Keratinocyte (primary cell): ENCODE data around the gene TPCN2. TPM values are rescaled to one million over a fixed set of nuclear protein-coding genes. Genes with fewer than 3 reads are reported as not detected.

Source experiments
- DNase-seq: peaks from one replicate; pipeline ENCODE4 v3.0.0-alpha.2; 2011; ENCODE audit warnings: low read depth, missing footprints, low spot score
- FAIRE-seq: peaks from 2 replicates; lab custom pipeline; 2011; peaks lifted over from hg19 to GRCh38; lab: Jason Lieb, UNC
- H2AFZ ChIP-seq: 2 replicates; pipeline ENCODE4 v1.6.0; 2012; ENCODE audit warnings: low read length, control low read depth, inconsistent platforms; ENCODE audit not compliant: control insufficient read depth
- H3K27ac ChIP-seq: 2 replicates; pipeline ENCODE4 v1.5.1; 2011; ENCODE audit warnings: low read length; ENCODE audit not compliant: control insufficient read depth, insufficient read depth
- H3K27me3 ChIP-seq: 3 replicates; pipeline ENCODE4 v1.6.0; 2011; ENCODE audit warnings: low read length; ENCODE audit not compliant: control insufficient read depth, insufficient read depth; ENCODE audit errors: extremely low read depth
- H3K36me3 ChIP-seq, 2 experiments: 2 replicates in 1 of 2; 3 replicates in 1 of 2; pipeline ENCODE4 v1.5.1; 2011; ENCODE audit warnings: low read length in 2 of 2, mild to moderate bottlenecking in 1 of 2; ENCODE audit not compliant: control insufficient read depth in 2 of 2, insufficient read depth in 2 of 2; ENCODE audit errors: extremely low read depth in 1 of 2
- H3K4me1 ChIP-seq: 3 replicates; pipeline ENCODE4 v1.5.1; 2011; ENCODE audit warnings: low read length; ENCODE audit not compliant: control insufficient read depth, insufficient read depth; ENCODE audit errors: extremely low read depth
- H3K4me2 ChIP-seq: 3 replicates; pipeline ENCODE4 v1.6.0; 2011; ENCODE audit warnings: low read depth, low read length; ENCODE audit not compliant: control insufficient read depth, insufficient read depth; ENCODE audit errors: extremely low read depth
- H3K4me3 ChIP-seq, 3 experiments: fragments of 200-600 bp in 1 of 3; sonication (generic) in 1 of 3; 2 replicates in 2 of 3; 3 replicates in 1 of 3; pipeline ENCODE4 v1.5.1; 2011 to 2016; ENCODE audit warnings: low read length in 3 of 3, mild to moderate bottlenecking in 3 of 3, control low read depth in 2 of 3, inconsistent platforms in 1 of 3, low read depth in 1 of 3, mixed read lengths in 1 of 3, mixed run types in 1 of 3, moderate library complexity in 1 of 3; ENCODE audit not compliant: control insufficient read depth in 2 of 3, insufficient read depth in 2 of 3; ENCODE audit errors: extremely low read depth in 1 of 3
- H3K79me2 ChIP-seq: 2 replicates; pipeline ENCODE4 v1.6.0; 2012; ENCODE audit warnings: low read length; ENCODE audit not compliant: control insufficient read depth, insufficient read depth
- H3K9ac ChIP-seq: 3 replicates; pipeline ENCODE4 v1.6.0; 2011; ENCODE audit warnings: low read length; ENCODE audit not compliant: control insufficient read depth, insufficient read depth; ENCODE audit errors: extremely low read depth
- H3K9me1 ChIP-seq: 3 replicates; pipeline ENCODE4 v1.6.0; 2011; ENCODE audit warnings: low read length; ENCODE audit not compliant: control insufficient read depth, insufficient read depth; ENCODE audit errors: extremely low read depth
- H3K9me3 ChIP-seq: 2 replicates; pipeline ENCODE4 v1.5.1; 2012; ENCODE audit warnings: low read depth, low read length; ENCODE audit not compliant: control insufficient read depth
- H4K20me1 ChIP-seq: 3 replicates; pipeline ENCODE4 v1.6.0; 2011; ENCODE audit warnings: low read length; ENCODE audit not compliant: control insufficient read depth, insufficient read depth; ENCODE audit errors: extremely low read depth
- CTCF ChIP-seq, 3 experiments: IDR thresholded peaks in 1 of 3; conservative IDR thresholded peaks in 1 of 3; optimal IDR thresholded peaks in 1 of 3; 2 replicates in 2 of 3; 3 replicates in 1 of 3; pipeline versions ENCODE3 to v1.5.1; 2011; ENCODE audit warnings: low read length in 3 of 3, mild to moderate bottlenecking in 3 of 3, moderate library complexity in 2 of 3, control low read depth in 1 of 3, inconsistent platforms in 1 of 3; ENCODE audit not compliant: insufficient read depth in 2 of 3; ENCODE audit errors: extremely low read depth in 1 of 3
- EZH2 ChIP-seq: IDR thresholded peaks from one replicate; pipeline ENCODE4 v1.6.1; 2012; ENCODE audit warnings: inconsistent platforms, mild to moderate bottlenecking, low read length, moderate library complexity
- dilution Hi-C: fragments of 300-500 bp; cut with MboI; formaldehyde crosslinking; loops from one replicate; pipeline ENCODE4 v1.7.0; 2020; ENCODE audit warnings: low sequenced_read_pairs; ENCODE audit not compliant: extremely low pct_ligation_motif_present
- polyA plus RNA-seq, 5 experiments: library from polyadenylated mRNA; depleted of rRNA in 3 of 5; stranded (reverse) in 3 of 5; stranded (forward) in 1 of 5; unstranded in 1 of 5; fragments of >200 nt; gene quantifications; 1 replicate in 1 of 5; 2 replicates in 3 of 5; 3 replicates in 1 of 5; pipeline versions ENCODE4 v1.2.1 to v1.2.3, GENCODE V29; 2011 to 2012; ENCODE audit warnings: missing spikeins in 2 of 5, low read depth in 1 of 5, low replicate concordance in 1 of 5

The TPCN2 gene
- polyA plus RNA-seq, 1 donor (not counting 4 experiments of a cell fraction or from before 2014, with no cell fraction given): 7.7 TPM

- Histone ChIP-seq H3K9me3 (no peaks in the 10 kb centered on the region), H4K20me1 (no peaks in the 10 kb centered on the region), H3K9ac (no peak overlapping the region), H3K27me3 (no peaks in the 10 kb centered on the region), H3K9me1 (no peaks in the 10 kb centered on the region), H3K4me2 (no peak overlapping the region), H3K36me3 (peaks cover 9 to 10% of the 10 kb centered on the region in 2 experiments), H3K4me3 (no peak overlapping the region), H2AFZ (no peak overlapping the region), H3K4me1 (peaks cover 24% of the 10 kb centered on the region), H3K27ac (no peak overlapping the region), H3K79me2 (peaks cover 65% of the 10 kb centered on the region)
- DNase-seq: no peak
- dilution Hi-C loops: no loop called here
- no peak for FAIRE-seq
- TF ChIP-seq CTCF (optimal IDR thresholded peaks at IDR 0.05 in 1 of 3, IDR thresholded peaks at IDR 0.05 in 1 of 3, conservative IDR thresholded peaks at IDR 0.05 in 1 of 3; ENCODE audit: extremely low read depth in 1 of 3, insufficient read depth in 2 of 3, low read length in 3 of 3) (no peak), EZH2 (no peak)
Observed at GRCh38 chr11:69050592-69051380, 2.1 kb downstream of the TPCN2 start.

GRCh38 chr11:69051381-69052342, 2.9 kb downstream of the TPCN2 start:
- dilution Hi-C loops: no loop called here
- H3K79me2 ChIP-seq: peaks cover 69% of the 10 kb centered on the region
- peak overlapping the region; percentile 47 for H3K9ac ChIP-seq
- H3K36me3 ChIP-seq: peaks cover 10 to 12% of the 10 kb centered on the region in 2 experiments
- no peak for TF ChIP-seq EZH2
- no peak overlapping the region for H3K4me3 ChIP-seq
- no peaks in the 10 kb centered on the region for H3K27me3 ChIP-seq
- peaks cover 24% of the 10 kb centered on the region for H3K4me1 ChIP-seq
- H3K4me2 ChIP-seq: no peak overlapping the region
- H3K9me3 ChIP-seq: no peaks in the 10 kb centered on the region
- no peak for FAIRE-seq
- H3K9me1 ChIP-seq: no peaks in the 10 kb centered on the region
- DNase-seq: no peak
- H3K27ac ChIP-seq: no peak overlapping the region
- H4K20me1 ChIP-seq: no peaks in the 10 kb centered on the region
- H2AFZ ChIP-seq: no peak overlapping the region
